A549 (cell line): ENCODE measurements around the gene DSCAM.
"Not testable (repeated sequence)": the region's sequence is repeated elsewhere in the genome, so short reads cannot be mapped to it uniquely, and the experiment has no call there.

Source experiments
- CBX8 ChIP-seq: fragments of 200-600 bp; sonication (generic); IDR thresholded peaks from 2 replicates; pipeline ENCODE4 v1.6.1; 2016
- CTCF ChIP-seq: fragments of >200 bp; sonication (Bioruptor Twin); formaldehyde crosslinking; IDR thresholded peaks from 3 replicates; pipeline ENCODE4 v1.5.1; 2016
- EP300 ChIP-seq, 2 experiments: fragments of >200 bp; sonication (Bioruptor Twin); formaldehyde crosslinking; IDR thresholded peaks; 2 replicates in 1 of 2; 3 replicates in 1 of 2; pipeline ENCODE4 v1.6.1; 2016 to 2017
- MAX ChIP-seq: IDR thresholded peaks from 2 replicates; pipeline ENCODE4 v1.6.1; 2012
- MYC ChIP-seq: IDR thresholded peaks from 2 replicates; pipeline ENCODE4 v1.6.1; 2012; ENCODE audit warnings: mild to moderate bottlenecking, inconsistent platforms, low read length, improper control_type of control experiment, borderline replicate concordance
- NFE2L2 ChIP-seq: fragments of 150-350 bp; conservative IDR thresholded peaks from 2 replicates; pipeline ENCODE4 v1.6.1; 2014; ENCODE audit warnings: low read length
- POLR2A ChIP-seq: IDR thresholded peaks from 2 replicates; pipeline ENCODE4 v1.6.1; 2012; ENCODE audit warnings: mild to moderate bottlenecking, low read length
- RAD21 ChIP-seq, 2 experiments: fragments of >200 bp in 1 of 2; sonication (Bioruptor Twin) in 1 of 2; formaldehyde crosslinking in 1 of 2; IDR thresholded peaks in 1 of 2; conservative IDR thresholded peaks in 1 of 2; 2 replicates in 1 of 2; 3 replicates in 1 of 2; pipeline ENCODE4 v1.6.1; 2012 to 2018; ENCODE audit warnings: inconsistent platforms in 1 of 2
- RARB ChIP-seq: fragments of 250-450 bp; sonication (Bioruptor Pico); IDR thresholded peaks from 2 replicates; pipeline ENCODE4 v1.8.0; 2021; ENCODE audit warnings: mild to moderate bottlenecking, moderate library complexity

GRCh38 chr21:40439581-40439980 lies 407.4 kb downstream of the DSCAM start:
- TF ChIP-seq POLR2A; CTCF; MYC; EP300 (IDR thresholded peaks at IDR 0.05); MAX; RAD21 (conservative IDR thresholded peaks at IDR 0.05 in 1 of 2, IDR thresholded peaks at IDR 0.05 in 1 of 2); CBX8; RARB (CRISPR knock-in tag); NFE2L2: not testable (repeated sequence)
